ENCODE data around the gene MAGEA8.

MAGEA8 gene

GRCh38 chrX:149860445-149860844 lies 20.5 kb upstream of the MAGEA8 start:
- H3K4me3 ChIP-seq (ENCODE audit: low read depth, low read length) = no peak overlapping the region
- no peak for DNase-seq (ENCODE audit: low read depth, low spot score)
- ChIA-PET CTCF (no interaction called here), POLR2A (no interaction called here)
- TF ChIP-seq, protein P1, sequence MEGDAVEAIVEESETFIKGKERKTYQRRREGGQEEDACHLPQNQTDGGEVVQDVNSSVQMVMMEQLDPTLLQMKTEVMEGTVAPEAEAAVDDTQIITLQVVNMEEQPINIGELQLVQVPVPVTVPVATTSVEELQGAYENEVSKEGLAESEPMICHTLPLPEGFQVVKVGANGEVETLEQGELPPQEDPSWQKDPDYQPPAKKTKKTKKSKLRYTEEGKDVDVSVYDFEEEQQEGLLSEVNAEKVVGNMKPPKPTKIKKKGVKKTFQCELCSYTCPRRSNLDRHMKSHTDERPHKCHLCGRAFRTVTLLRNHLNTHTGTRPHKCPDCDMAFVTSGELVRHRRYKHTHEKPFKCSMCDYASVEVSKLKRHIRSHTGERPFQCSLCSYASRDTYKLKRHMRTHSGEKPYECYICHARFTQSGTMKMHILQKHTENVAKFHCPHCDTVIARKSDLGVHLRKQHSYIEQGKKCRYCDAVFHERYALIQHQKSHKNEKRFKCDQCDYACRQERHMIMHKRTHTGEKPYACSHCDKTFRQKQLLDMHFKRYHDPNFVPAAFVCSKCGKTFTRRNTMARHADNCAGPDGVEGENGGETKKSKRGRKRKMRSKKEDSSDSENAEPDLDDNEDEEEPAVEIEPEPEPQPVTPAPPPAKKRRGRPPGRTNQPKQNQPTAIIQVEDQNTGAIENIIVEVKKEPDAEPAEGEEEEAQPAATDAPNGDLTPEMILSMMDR (IDR thresholded peaks at IDR 0.05; ENCODE audit: insufficient read depth, low read length, missing control alignments) = no peak

DNA sequence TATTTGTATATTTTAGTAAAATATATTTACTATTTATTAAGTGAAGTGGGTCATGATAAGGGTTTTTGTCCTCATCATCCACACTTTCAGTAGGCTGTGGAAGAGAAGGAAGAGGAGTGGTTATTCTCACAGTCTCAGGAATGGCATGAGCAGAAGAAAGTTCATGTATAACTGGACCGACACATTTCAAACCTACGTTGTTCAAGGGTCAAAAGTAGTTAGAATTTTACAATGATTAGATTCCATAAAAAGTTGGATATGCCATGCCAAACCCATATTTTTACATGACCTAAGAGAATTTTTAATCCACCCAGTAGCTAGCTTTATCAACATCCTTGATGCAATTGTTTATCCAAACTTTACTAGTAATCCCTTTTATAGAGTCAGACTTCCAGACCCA lies 15.6 kb upstream of the MAGEA8 start:
- ChIA-PET POLR2A (no interaction called here), CTCF (no interaction called here)
- DNase-seq (ENCODE audit: low read depth, low spot score) = no peak
- no peak overlapping the region for H3K4me3 ChIP-seq (ENCODE audit: low read depth, low read length)
- TF ChIP-seq, protein P1 (IDR thresholded peaks at IDR 0.05; ENCODE audit: insufficient read depth, low read length, missing control alignments) = no peak

GRCh38 chrX:149867488-149867887 lies 13.5 kb upstream of the MAGEA8 start:
- H3K4me3 ChIP-seq (ENCODE audit: low read depth, low read length) = no peak overlapping the region
- POLR2A ChIA-PET = no interaction called here
- CTCF ChIA-PET = no interaction called here
- no peak for DNase-seq (ENCODE audit: low read depth, low spot score)
- TF ChIP-seq, protein P1 (IDR thresholded peaks at IDR 0.05; ENCODE audit: insufficient read depth, low read length, missing control alignments) = no peak

GRCh38 chrX:149870840-149871239 lies 10.1 kb upstream of the MAGEA8 start:
- TF ChIP-seq, protein P1 (IDR thresholded peaks at IDR 0.05; ENCODE audit: insufficient read depth, low read length, missing control alignments) = no peak
- no peak overlapping the region for H3K4me3 ChIP-seq (ENCODE audit: low read depth, low read length)
- POLR2A ChIA-PET = no interaction called here
- no peak for DNase-seq (ENCODE audit: low read depth, low spot score)
- CTCF ChIA-PET = no interaction called here

- CTCF ChIA-PET = no interaction called here
- no peak overlapping the region for H3K4me3 ChIP-seq (ENCODE audit: low read depth, low read length)
- TF ChIP-seq, protein P1 (IDR thresholded peaks at IDR 0.05; ENCODE audit: insufficient read depth, low read length, missing control alignments) = no peak
- POLR2A ChIA-PET = no interaction called here
- DNase-seq (ENCODE audit: low read depth, low spot score) = no peak
Observed at GRCh38 chrX:149871433-149871832, 9.6 kb upstream of the MAGEA8 start.

- DNase-seq (ENCODE audit: low read depth, low spot score) = no peak
- POLR2A ChIA-PET = no interaction called here
- CTCF ChIA-PET = no interaction called here
Observed at GRCh38 chrX:149871940-149872339, 9.0 kb upstream of the MAGEA8 start.

More at GRCh38 chrX:149871940-149872339, 9.0 kb upstream of the MAGEA8 start:
- TF ChIP-seq, protein P1 (IDR thresholded peaks at IDR 0.05; ENCODE audit: insufficient read depth, low read length, missing control alignments) = peak; percentile 28
- no peak overlapping the region for H3K4me3 ChIP-seq (ENCODE audit: low read depth, low read length)

Data from AG04449 (cell line).